ENCODE results near the gene ADAMTS9.

- TF ChIP-seq CTCF (IDR thresholded peaks at IDR 0.05) (no peak), POLR2A (IDR thresholded peaks at IDR 0.05) (no peak), POLR2AphosphoS5 (IDR thresholded peaks at IDR 0.05) (no peak)
Observed at GRCh38 chr3:64674591-64675076, 13.2 kb downstream of the ADAMTS9 start.
